ENCODE data around the gene SCARB1. TPM values are rescaled to one million over a fixed set of nuclear protein-coding genes. Genes with fewer than 3 reads are reported as not detected.

The SCARB1 gene
- polyA plus RNA-seq, 6 donors from 2014 or later: 4.1 to 20.8 (median 12.1) TPM

DNA sequence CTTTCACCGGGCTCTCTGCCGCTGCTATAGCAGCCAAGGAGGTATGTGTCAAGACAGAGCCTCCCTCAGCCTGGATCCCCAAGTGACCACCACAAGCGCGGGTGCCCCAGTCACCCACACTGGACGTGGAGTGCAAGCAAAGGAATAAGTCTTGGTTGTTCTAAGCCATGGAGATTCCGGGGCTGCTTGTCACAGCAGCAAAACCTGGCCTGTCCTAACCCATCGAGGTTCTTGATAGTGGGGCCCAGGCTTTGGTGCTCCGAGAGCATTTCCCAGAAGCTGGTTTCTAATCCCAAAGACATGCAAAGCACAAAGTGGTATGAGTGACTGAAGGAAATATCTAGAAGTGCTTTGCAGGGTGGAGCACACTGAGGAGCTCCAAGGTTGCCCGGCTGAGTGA is 51.3 kb downstream of the SCARB1 start:
- no peak for ATAC-seq (ENCODE audit: low read depth in 2 of 2)
- no peak for DNase-seq
- Mint-ChIP-seq H3K27me3 (no peaks in the 10 kb centered on the region), H3K27ac (no peak overlapping the region), H3K9me3 (peaks cover 0 to 3% (median 0%) of the 10 kb centered on the region in 7 donors), H3K36me3 (peaks cover 12 to 18% of the 10 kb centered on the region in 2 donors), H3K4me3 (no peak overlapping the region), H3K4me1 (no peaks in the 10 kb centered on the region)

GRCh38 chr12:124811633-124812032 is 52.0 kb downstream of the SCARB1 start:
- no peak for ATAC-seq (ENCODE audit: low read depth in 2 of 2)
- no peak overlapping the region for H3K27ac Mint-ChIP-seq
- no peaks in the 10 kb centered on the region for H3K27me3 Mint-ChIP-seq
- H3K4me1 Mint-ChIP-seq: no peaks in the 10 kb centered on the region
- no peak overlapping the region for H3K4me3 Mint-ChIP-seq
- no peak for DNase-seq
- peaks cover 0 to 3% (median 0%) of the 10 kb centered on the region in 7 donors for H3K9me3 Mint-ChIP-seq
- H3K36me3 Mint-ChIP-seq: peaks cover 12 to 18% of the 10 kb centered on the region in 2 donors

DNA sequence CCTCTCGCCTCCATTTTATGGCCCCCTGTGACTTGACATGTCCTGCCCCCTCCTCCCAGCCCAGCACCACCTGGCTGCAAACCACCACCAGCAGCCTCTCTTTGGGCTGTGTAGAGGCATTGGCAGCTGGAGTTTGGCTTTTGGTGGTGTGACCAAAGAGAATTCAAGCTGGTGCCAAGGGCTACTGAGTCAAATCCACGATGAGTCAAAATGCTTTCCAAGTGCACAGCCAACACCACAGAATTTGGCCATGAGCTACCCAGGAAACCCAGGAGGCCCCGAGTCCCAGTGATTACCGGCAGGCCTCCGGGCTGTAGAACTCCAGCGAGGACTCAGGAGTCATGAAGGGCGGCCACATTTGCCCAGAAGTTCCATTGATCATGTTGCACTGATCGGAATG is 53.8 kb downstream of the SCARB1 start:
- Mint-ChIP-seq H3K4me1 (no peaks in the 10 kb centered on the region), H3K27me3 (no peaks in the 10 kb centered on the region), H3K9me3 (peaks cover 0 to 3% (median 0%) of the 10 kb centered on the region in 7 donors), H3K27ac (no peak overlapping the region), H3K4me3 (no peak overlapping the region), H3K36me3 (peaks cover 12 to 15% of the 10 kb centered on the region in 2 donors)
- ATAC-seq (ENCODE audit: low read depth in 2 of 2) (no peak), DNase-seq (no peak)

- Mint-ChIP-seq H3K4me1 (no peaks in the 10 kb centered on the region), H3K9me3 (peaks cover 0 to 3% (median 0%) of the 10 kb centered on the region in 7 donors), H3K27me3 (no peaks in the 10 kb centered on the region), H3K36me3 (peaks cover 12 to 19% of the 10 kb centered on the region in 2 donors), H3K4me3 (no peak overlapping the region), H3K27ac (no peak overlapping the region)
- no peak for ATAC-seq (ENCODE audit: low read depth in 2 of 2)
- no peak for DNase-seq
These were observed 54.3 kb downstream of the SCARB1 start for GRCh38 chr12:124809391-124809790.

DNA sequence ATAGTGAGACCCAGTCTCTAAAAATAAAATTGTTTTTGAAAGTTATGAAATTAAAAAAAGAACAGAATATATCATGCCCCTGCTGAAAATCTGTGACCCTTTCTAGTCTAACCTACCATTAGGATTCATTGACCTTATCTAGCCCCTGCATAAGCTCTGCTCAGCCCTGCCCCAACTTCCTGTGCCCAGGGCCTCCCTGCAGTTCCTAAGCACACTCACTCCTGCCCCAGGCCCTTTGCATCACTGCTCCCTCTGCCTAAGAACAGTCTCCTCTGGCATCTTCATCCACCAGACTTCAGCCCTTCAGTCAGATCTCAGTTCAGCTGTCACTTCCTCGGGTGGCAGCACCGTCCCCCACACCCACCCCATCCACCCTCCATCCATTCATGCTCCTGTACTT is 55.4 kb downstream of the SCARB1 start:
- Mint-ChIP-seq H3K4me3 (no peak overlapping the region), H3K4me1 (no peaks in the 10 kb centered on the region), H3K9me3 (peaks cover 0 to 3% (median 0%) of the 10 kb centered on the region in 7 donors), H3K36me3 (peaks cover 5 to 10% of the 10 kb centered on the region in 2 donors), H3K27ac (peak overlapping the region in 2 of 6 donors; percentile 2 to 59), H3K27me3 (no peaks in the 10 kb centered on the region)
- no peak for DNase-seq
- ATAC-seq (ENCODE audit: low read depth in 2 of 2): no peak

DNA sequence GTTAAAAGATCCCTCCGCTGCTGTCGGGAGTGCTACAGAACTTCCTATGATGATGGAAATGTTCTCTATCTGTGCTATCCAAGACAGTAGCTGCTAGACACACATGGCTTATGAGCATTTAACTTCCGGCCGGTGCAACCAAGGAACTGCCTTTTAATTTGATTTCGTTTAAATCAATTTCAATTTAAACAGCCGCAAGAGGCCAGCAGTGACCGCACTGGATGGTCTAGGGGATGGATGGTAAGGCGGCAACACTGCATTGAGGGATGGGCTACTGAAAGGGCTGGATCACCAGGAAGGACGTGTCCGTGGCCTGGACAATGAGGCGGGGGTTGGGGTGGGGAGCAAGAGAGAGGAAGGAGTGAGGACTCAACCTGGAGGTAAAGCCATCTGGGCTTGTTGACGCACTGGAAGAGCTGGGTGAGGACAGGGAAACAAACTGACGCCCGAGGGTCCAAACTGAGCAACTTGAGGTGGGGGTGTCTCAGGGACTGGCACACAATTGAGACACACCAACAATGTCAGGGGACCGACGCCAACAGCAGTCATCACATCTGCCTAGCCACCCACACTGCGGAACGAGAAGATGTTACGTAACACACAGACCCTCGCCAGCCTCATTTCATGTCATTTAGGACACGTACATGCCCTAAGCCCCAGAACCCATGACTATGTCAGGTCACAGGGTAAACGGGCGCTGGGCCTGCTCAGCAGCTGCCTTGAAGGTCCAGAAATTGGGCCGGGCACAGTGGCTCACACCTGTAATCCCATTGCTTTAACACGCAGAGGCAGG is 57.6 kb downstream of the SCARB1 start:
- H3K27ac Mint-ChIP-seq: no peak overlapping the region
- no peaks in the 10 kb centered on the region for H3K9me3 Mint-ChIP-seq
- H3K27me3 Mint-ChIP-seq: no peaks in the 10 kb centered on the region
- H3K36me3 Mint-ChIP-seq: peaks cover 0 to 8% of the 10 kb centered on the region in 2 donors
- ATAC-seq (ENCODE audit: low read depth in 2 of 2): no peak
- no peak for DNase-seq
- peaks cover 0 to 5% (median 3%) of the 10 kb centered on the region in 3 donors for H3K4me1 Mint-ChIP-seq
- no peak overlapping the region for H3K4me3 Mint-ChIP-seq

- H3K9me3 Mint-ChIP-seq: no peaks in the 10 kb centered on the region
- no peak for DNase-seq
- no peaks in the 10 kb centered on the region for H3K27me3 Mint-ChIP-seq
- peaks cover 0 to 5% (median 3%) of the 10 kb centered on the region in 3 donors for H3K4me1 Mint-ChIP-seq
- H3K4me3 Mint-ChIP-seq: no peak overlapping the region
- ATAC-seq (ENCODE audit: low read depth in 2 of 2): no peak
- H3K27ac Mint-ChIP-seq: peak overlapping the region in 5 of 6 donors; percentile 6 to 81 (median 39)
- H3K36me3 Mint-ChIP-seq: peaks cover 0 to 13% of the 10 kb centered on the region in 2 donors
These were observed 58.6 kb downstream of the SCARB1 start for GRCh38 chr12:124805050-124805449.

- Mint-ChIP-seq H3K27ac (peak overlapping the region in 1 of 6 donors; percentile 62), H3K36me3 (peaks cover 0 to 17% of the 10 kb centered on the region in 2 donors), H3K27me3 (no peaks in the 10 kb centered on the region)
These were observed 59.5 kb downstream of the SCARB1 start for GRCh38 chr12:124804011-124804621.

GRCh38 chr12:124802361-124802760 is 61.3 kb downstream of the SCARB1 start:
- no peak overlapping the region for H3K4me3 Mint-ChIP-seq
- H3K27ac Mint-ChIP-seq: no peak overlapping the region
- no peaks in the 10 kb centered on the region for H3K9me3 Mint-ChIP-seq
- ATAC-seq (ENCODE audit: low read depth in 2 of 2) (no peak), DNase-seq (no peak)
- peaks cover 0 to 23% of the 10 kb centered on the region in 2 donors for H3K36me3 Mint-ChIP-seq
- H3K4me1 Mint-ChIP-seq: peaks cover 3 to 8% (median 6%) of the 10 kb centered on the region in 3 donors
- no peaks in the 10 kb centered on the region for H3K27me3 Mint-ChIP-seq

More at GRCh38 chr12:124804011-124804621, 59.5 kb downstream of the SCARB1 start:
- Mint-ChIP-seq H3K4me1 (peaks cover 0 to 5% (median 3%) of the 10 kb centered on the region in 3 donors), H3K4me3 (no peak overlapping the region), H3K9me3 (no peaks in the 10 kb centered on the region)
- ATAC-seq (ENCODE audit: low read depth in 2 of 2) (no peak), DNase-seq (no peak)

DNA sequence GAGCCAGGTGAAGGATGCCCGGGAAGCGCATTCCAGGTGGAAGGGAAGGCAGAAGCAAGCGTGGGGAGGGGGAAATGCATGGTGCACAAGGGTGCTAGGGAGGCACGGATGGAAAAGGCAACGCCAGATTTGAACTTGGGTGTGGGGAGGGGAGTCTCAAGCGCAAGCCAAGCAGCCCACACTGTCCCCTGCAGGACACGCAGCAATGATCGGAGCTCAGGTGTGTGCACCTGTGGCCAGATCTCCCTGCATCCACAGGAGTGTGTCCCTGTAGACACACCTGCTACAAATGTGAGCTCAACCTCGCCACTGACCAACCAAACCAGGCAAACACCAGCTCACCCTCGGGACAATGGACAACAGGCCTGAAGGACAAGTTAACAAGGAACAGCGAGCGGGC is 63.2 kb downstream of the SCARB1 start:
- Mint-ChIP-seq H3K4me1 (peaks cover 16 to 25% (median 22%) of the 10 kb centered on the region in 3 donors), H3K27ac (peak overlapping the region in 1 of 6 donors; percentile 84)

GRCh38 chr12:124797321-124797720 is 66.3 kb downstream of the SCARB1 start:
- peak overlapping the region in 1 of 8 donors; percentile 77 for H3K4me3 Mint-ChIP-seq
- H3K4me1 Mint-ChIP-seq: peaks cover 22 to 46% (median 44%) of the 10 kb centered on the region in 3 donors
- ATAC-seq (ENCODE audit: low read depth in 2 of 2): no peak

More for the DNA sequence above, 63.2 kb downstream of the SCARB1 start:
- Mint-ChIP-seq H3K9me3 (peaks cover 0 to 3% (median 2%) of the 10 kb centered on the region in 7 donors), H3K27me3 (no peaks in the 10 kb centered on the region), H3K4me3 (no peak overlapping the region), H3K36me3 (peaks cover 0 to 28% of the 10 kb centered on the region in 2 donors)
- DNase-seq: no peak
- ATAC-seq (ENCODE audit: low read depth in 2 of 2): no peak

GRCh38 chr12:124796303-124796960 is 67.2 kb downstream of the SCARB1 start:
- Mint-ChIP-seq H3K36me3 (peaks cover 4 to 32% of the 10 kb centered on the region in 2 donors), H3K27ac (peak overlapping the region in 5 of 6 donors; percentile 23 to 93 (median 66)), H3K4me1 (peaks cover 22 to 46% (median 44%) of the 10 kb centered on the region in 3 donors), H3K27me3 (no peaks in the 10 kb centered on the region), H3K9me3 (peaks cover 7 to 18% (median 9%) of the 10 kb centered on the region in 7 donors), H3K4me3 (peak overlapping the region in 4 of 8 donors; percentile 19 to 54 (median 46))
- DNase-seq (peak; percentile 59), ATAC-seq (ENCODE audit: low read depth in 2 of 2) (peak; percentile 92)

More at GRCh38 chr12:124797321-124797720, 66.3 kb downstream of the SCARB1 start:
- H3K27me3 Mint-ChIP-seq: no peaks in the 10 kb centered on the region
- peak overlapping the region in 3 of 6 donors; percentile 33 to 93 (median 82) for H3K27ac Mint-ChIP-seq
- H3K9me3 Mint-ChIP-seq: peaks cover 7 to 18% (median 9%) of the 10 kb centered on the region in 7 donors
- peaks cover 4 to 32% of the 10 kb centered on the region in 2 donors for H3K36me3 Mint-ChIP-seq
- DNase-seq: no peak

All from naive B cell (primary cell).